Right kidney (tissue), 1 donor: ENCODE data around the gene TMTC4.
"Not testable (repeated sequence)": the region's sequence is repeated elsewhere in the genome, so short reads cannot be mapped to it uniquely, and the experiment has no call there.

Source experiments
- DNase-seq: peaks from one replicate; pipeline ENCODE4 v3.0.0-alpha.2; 2016

Gene TMTC4

GRCh38 chr13:100625447-100625846 is 49.1 kb downstream of the TMTC4 start:
- DNase-seq: no peak

GRCh38 chr13:100620792-100621191 is 53.8 kb downstream of the TMTC4 start:
- no peak for DNase-seq

DNA sequence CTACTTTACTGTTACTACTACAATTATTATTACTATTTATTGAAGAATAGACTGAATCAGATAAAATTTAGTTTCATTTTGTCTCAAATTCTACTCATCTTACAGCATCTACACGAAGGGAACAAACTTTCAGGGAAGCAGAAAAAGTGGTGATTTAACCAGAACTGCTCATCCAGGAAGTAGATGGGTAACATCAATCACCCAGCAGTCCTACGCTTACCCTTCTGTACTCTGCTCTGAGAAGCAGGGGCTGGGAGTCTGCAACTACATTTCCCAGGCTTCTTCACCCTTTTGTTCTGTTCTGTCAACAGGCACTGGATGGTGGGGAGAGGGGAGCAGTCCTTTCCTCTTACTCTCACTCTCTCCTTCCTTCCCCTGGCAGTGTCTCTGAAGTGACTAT is 54.7 kb downstream of the TMTC4 start:
- no peak for DNase-seq

DNA sequence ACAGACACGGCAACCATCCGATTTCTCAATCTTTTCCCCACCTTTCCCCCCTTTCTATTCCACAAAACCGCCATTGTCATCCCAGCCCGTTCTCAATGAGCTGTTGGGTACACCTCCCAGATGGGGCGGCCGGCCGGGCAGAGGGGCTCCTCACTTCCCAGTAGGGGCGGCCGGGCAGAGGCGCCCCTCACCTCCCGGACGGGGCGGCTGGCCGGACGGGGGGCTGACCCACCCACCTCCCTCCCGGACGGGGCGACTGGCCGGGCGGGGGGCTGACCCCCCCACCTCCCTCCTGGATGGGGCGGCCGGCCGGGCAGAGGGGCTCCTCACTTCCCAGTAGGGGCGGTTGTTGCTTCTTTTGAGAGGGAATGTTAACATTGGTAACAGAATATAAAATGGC is 55.7 kb downstream of the TMTC4 start:
- DNase-seq: not testable (repeated sequence)

- no peak for DNase-seq
Observed at GRCh38 chr13:100613031-100613430, 61.6 kb downstream of the TMTC4 start.

DNA sequence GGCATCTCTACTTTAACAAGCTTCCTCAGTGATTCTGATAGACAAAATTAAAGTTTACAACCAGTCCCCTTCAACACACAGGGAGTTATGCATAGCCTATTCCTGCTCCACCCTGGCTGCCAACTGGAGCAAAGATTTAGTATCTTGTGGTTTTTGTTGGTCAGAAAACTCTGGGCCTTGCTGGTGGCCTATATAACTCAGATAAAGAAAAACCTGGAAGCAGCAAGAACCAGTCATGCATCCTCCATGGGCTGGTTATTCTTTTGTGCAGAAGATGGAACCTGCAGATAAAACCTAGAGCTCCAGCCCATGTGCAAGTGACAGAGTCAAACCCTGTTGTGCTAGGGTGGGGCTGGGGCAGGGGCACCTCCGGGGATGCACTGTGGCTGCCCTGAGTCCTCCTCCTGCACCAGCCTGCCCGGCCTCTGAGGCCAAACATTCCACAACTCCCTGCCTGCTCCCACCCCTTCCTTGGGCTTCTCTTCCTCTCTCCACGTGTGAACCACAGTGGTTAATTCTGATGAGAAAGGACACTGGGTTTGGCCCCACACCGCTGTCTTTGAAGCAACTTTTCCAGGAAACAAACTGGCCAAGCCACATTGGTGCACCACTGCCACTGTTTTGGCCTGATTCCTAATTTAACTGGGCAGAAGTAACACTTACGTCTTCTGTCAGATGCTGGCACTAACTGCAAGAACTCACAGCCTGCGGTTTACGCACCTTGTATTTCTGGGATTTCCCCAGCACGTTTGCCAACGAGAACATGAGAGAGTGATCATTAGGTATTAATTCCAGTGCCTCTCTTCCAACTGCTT is 62.7 kb downstream of the TMTC4 start:
- DNase-seq: no peak

GRCh38 chr13:100610391-100611347 is 63.9 kb downstream of the TMTC4 start:
- no peak for DNase-seq

DNA sequence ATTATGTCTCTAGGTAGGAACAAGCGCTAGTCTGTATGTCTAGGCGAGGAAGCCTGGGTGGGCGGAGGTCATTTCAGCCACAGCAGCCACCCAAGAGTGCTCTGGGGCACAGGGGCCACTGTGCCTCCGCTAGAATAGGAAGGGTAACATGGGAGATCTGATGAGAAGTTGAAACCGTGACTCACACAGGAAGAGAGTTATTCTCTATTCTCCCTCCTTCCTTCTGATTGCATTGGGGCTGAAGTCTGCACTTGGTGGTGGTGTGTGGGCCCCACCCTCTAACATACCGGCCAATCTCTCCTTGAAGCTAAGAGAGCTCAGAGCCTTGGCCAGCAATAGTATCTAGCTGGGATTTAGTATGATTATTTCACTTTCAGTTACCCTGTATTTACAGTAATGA is 65.7 kb downstream of the TMTC4 start:
- no peak for DNase-seq

DNA sequence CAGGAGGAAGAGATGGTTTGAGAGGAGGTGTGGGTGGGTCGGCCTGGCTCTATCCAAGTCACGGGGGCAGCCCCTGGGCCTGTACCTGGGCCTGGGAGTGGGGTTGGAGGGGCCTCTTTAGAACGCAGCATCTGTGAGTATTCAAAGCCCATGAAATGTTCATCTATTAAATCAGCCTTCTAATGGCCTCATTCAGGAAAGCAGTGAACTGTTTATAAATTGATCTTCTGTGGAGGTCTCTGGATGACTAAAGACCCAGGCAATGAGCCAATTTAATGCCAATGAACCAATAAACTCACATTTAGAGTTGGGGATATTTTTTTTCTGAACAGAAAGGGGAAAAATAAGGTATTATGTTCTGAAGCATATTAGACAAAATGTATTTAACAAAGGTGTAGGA is 66.1 kb downstream of the TMTC4 start:
- no peak for DNase-seq

- no peak for DNase-seq
Observed at GRCh38 chr13:100604918-100605710, 69.5 kb downstream of the TMTC4 start.

- DNase-seq: peak; percentile 23
Observed at GRCh38 chr13:100602493-100603111, 72.0 kb downstream of the TMTC4 start.

DNA sequence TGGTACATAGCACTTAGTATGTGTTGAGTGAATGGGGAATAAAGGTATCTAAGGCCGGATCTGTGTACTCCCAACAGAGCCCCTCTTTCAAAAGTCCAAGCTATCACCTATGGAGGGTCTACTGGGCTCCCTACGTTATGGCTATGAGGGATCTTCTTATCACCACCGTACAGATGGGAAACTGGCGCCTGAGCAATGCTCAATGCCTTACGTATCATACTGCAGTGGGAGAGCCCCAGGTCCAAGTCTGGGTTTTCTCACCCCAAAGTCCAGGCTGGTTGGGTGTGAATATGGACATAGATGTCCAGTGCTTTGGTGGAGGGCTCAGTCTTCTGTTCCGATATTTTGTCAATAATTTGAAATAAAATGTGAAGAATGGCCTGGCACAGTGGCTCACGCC is 72.9 kb downstream of the TMTC4 start:
- no peak for DNase-seq

GRCh38 chr13:100600915-100601314 is 73.7 kb downstream of the TMTC4 start:
- no peak for DNase-seq

DNA sequence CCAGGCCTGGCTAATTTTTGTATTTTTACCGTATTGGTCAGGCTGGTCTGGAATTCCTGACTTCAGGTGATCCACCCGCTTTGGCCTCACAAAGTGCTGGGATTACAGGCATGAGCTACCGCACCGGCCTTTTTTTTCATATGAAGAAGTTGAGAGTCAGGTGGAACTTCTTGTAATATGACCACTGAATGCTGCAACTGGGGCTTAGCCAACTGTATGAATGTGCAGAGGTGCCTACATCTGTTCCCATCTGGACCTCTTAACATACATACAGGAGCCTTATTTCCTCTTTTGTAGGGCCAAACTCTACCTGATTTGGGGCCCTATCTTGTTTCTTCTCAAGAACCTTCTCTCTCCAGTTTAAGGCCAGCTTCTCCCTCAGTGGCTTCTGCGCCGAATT is 74.1 kb downstream of the TMTC4 start:
- no peak for DNase-seq

GRCh38 chr13:100597253-100597652 is 77.3 kb downstream of the TMTC4 start:
- no peak for DNase-seq

- no peak for DNase-seq
Observed at GRCh38 chr13:100596516-100596915, 78.1 kb downstream of the TMTC4 start.

DNA sequence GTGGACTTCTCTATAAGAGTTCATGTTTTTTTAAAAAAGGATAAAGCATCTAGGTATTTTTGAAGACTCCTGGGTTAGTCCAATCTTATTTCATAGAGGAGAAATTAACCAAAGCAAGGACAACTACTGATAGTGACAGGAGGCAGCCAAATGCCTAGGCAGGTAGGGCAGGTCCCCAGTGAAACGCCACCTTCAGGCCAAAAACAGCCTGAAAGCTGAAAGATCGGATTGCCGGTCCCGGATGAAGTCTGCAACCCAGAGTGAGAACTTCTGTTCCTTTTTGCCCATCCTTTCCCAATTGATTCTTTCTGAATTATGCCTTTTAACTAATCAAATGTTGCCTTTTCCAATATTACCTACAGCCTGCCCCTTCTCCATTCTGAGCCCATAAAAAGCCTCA is 79.9 kb downstream of the TMTC4 start:
- DNase-seq: no peak

DNA sequence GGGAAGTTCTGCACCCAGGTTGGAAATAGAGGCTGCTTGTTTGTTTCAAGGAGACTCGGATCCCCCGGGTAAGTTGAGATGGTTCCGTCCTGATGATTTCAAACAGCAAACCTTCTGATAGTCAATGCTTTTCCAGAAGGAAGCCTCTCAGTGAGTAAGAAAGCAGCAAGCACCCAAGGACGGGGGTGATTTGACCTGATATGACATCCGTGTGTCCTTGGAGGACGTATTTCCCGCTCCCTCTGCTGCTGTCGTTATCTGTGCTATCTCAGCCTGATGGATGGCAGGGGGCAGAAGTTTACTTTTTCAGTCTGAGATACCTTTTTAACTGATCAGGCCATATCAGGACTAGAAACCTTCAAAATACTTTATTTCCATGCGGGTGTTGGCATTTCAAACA is 80.3 kb downstream of the TMTC4 start:
- DNase-seq: no peak

- DNase-seq: no peak
Observed at GRCh38 chr13:100589178-100589725, 85.3 kb downstream of the TMTC4 start.

DNA sequence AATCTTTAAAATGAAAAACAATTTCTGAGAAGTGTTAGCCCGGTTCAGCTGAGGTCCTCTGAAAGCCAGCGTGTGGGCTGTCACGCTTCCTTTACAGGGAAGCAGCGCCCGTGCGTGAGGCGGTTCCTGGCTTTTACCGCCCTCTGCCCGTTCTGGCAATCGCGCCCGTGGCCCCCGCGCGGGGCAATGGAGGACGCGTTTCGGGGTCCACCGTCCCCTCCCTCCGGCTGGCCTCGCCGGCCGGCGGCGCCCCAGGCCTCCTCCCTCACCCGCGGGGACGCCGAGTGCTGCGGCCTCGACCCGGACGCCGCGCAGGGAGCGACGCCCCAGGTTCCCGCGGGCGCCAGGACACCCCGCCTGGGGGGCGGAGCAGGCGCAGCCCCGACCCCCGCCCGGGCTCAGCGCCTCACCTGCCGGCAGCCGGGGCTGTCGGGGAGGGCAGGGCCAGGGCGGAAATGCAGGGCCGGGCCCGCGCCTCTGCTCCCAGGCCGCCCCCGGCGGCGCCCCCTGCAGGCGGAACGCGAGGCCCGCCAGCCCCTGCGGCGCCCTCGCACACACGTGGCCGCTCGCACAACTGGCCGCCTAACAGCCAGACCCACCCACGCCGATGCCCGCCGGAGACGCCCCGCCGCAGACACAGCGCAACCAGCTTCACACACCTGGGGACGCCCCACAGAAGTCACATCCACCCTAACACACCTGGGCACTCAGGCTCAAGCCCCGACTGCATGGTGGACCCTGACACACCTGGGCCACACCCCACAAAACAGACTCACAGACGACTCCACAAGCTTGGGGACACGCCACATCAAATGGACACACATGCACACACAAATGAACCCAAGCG is 86.0 kb downstream of the TMTC4 start, which contains the start of gene GGACT:
Gene GGACT (minus strand): TSS at position 459 of the 847 bp plus-strand sequence. CDS start 56,198 bp downstream, outside the sequence.
- peak; percentile 79 for DNase-seq

DNA sequence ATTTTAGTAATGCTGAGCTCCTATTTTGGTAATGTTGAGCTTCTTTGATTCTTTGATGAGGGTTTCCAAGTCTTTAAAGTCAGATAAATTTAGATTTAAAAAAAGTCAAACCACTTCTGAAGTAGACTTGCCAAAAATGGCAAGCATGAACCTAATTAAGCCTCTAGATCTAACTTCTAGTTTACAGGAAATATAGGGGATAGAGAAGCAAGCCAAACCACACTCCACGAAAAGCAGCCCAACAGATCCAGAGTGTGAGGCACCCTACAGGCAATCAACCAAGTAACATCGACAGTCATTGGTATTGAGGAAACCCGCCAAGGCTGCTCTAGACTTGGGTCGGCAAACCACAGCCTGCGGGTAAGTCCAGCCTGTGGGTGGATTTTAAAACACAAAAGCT is 89.7 kb downstream of the TMTC4 start:
- DNase-seq: no peak
